ENCODE data around the gene RHOF.

RHOF gene

DNA sequence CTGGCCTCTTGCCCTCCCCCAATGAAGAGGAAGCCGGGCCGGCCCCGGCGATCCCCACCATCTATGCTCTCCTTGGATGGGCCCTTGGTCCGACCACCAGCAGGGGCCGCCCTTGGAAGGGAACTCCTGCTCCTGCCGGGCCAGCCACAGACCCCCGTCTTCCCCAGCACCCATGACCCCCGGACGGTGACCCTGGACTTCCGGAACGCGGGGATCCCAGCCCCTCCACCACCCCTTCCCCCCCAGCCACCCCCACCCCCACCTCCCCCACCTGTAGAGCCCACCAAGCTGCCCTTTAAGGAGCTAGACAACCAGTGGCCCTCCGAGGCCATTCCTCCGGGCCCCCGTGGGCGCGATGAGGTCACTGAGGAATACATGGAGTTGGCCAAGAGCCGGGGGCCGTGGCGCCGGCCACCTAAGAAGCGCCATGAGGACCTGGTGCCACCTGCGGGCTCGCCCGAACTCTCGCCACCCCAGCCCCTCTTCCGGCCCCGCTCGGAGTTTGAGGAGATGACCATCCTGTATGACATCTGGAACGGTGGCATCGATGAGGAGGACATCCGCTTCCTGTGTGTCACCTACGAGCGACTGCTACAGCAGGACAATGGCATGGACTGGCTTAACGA lies 29.7 kb upstream of the RHOF start:
- Histone ChIP-seq H3K4me3 (ENCODE audit: low read depth, low read length, poor library complexity, severe bottlenecking) (no peak overlapping the region), H3K9me2 (ENCODE audit: low read depth, low read length) (no peaks in the 10 kb centered on the region), H3K9me3 (ENCODE audit: low read length) (no peaks in the 10 kb centered on the region), H3K79me2 (ENCODE audit: insufficient read depth, low read length) (no peaks in the 10 kb centered on the region), H2AFZ (ENCODE audit: low read length) (no peak overlapping the region), H3K4me1 (ENCODE audit: insufficient read depth, low read length, severe bottlenecking) (no peaks in the 10 kb centered on the region), H3K36me3 (ENCODE audit: insufficient read depth, low read length) (peaks cover 71% of the 10 kb centered on the region), H3K9ac (ENCODE audit: low read length) (no peak overlapping the region), H3K4me2 (ENCODE audit: low read length) (no peak overlapping the region), H3F3A (ENCODE audit: insufficient read depth, low read length) (no peaks in the 10 kb centered on the region), H3K27me3 (ENCODE audit: insufficient read depth, low read length) (no peaks in the 10 kb centered on the region), H4K20me1 (ENCODE audit: insufficient read depth, low read length) (no peaks in the 10 kb centered on the region), H3K27ac (ENCODE audit: low read depth, low read length, poor library complexity, severe bottlenecking) (no peak overlapping the region)
- TF ChIP-seq EZH2 (IDR thresholded peaks at IDR 0.05; ENCODE audit: borderline replicate concordance, low read length), result no peak
- TF ChIP-seq, protein P1, sequence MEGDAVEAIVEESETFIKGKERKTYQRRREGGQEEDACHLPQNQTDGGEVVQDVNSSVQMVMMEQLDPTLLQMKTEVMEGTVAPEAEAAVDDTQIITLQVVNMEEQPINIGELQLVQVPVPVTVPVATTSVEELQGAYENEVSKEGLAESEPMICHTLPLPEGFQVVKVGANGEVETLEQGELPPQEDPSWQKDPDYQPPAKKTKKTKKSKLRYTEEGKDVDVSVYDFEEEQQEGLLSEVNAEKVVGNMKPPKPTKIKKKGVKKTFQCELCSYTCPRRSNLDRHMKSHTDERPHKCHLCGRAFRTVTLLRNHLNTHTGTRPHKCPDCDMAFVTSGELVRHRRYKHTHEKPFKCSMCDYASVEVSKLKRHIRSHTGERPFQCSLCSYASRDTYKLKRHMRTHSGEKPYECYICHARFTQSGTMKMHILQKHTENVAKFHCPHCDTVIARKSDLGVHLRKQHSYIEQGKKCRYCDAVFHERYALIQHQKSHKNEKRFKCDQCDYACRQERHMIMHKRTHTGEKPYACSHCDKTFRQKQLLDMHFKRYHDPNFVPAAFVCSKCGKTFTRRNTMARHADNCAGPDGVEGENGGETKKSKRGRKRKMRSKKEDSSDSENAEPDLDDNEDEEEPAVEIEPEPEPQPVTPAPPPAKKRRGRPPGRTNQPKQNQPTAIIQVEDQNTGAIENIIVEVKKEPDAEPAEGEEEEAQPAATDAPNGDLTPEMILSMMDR (IDR thresholded peaks at IDR 0.05; ENCODE audit: low read length), result no peak

DNA sequence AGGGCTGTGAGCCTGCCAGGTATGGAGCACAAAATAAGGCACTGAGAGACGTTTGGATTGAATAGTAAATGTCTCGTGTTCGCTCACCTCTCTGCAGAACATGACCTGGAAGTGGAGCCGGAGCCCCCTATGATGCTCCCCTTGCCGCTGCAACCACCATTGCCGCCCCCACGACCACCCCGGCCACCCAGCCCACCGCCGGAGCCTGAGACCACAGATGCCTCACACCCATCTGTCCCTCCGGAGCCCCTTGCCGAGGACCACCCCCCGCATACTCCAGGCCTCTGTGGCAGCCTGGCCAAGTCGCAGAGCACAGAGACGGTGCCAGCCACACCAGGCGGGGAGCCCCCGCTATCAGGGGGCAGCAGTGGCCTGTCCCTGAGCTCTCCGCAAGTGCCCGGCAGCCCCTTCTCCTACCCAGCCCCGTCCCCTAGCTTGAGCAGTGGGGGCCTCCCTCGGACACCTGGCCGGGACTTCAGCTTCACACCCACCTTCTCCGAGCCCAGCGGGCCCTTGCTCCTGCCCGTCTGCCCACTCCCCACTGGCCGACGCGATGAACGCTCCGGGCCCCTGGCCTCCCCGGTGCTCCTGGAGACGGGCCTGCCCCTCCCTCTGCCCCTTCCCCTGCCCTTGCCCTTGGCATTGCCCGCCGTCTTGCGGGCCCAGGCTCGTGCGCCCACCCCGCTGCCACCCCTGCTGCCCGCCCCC lies 29.1 kb upstream of the RHOF start:
- peaks cover 71% of the 10 kb centered on the region for H3K36me3 ChIP-seq (ENCODE audit: insufficient read depth, low read length)
- H3K4me3 ChIP-seq (ENCODE audit: low read depth, low read length, poor library complexity, severe bottlenecking), result no peak overlapping the region

DNA sequence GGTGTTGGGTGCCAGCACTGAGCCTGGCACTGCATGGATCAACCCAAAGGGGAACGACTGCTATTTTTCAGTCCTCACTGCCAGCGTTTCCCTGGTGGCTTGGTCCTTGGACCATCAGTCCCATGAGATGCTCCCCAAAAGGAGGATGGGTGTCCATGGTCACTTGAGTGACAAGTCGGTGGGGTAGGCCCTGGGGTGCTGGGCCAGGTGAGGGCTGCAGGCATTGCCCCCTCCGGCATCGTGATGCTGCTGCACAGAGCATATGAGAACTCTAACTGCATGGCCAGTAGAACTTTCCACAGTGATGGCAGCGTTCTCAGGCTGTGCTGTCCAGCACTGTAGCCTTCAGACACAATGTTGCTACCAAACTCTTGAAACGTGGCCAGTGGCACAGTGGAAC lies 26.6 kb upstream of the RHOF start:
- H3K27me3 ChIP-seq (ENCODE audit: insufficient read depth, low read length), result no peaks in the 10 kb centered on the region
- no peaks in the 10 kb centered on the region for H3K9me3 ChIP-seq (ENCODE audit: low read length)
- TF ChIP-seq, protein P1 (IDR thresholded peaks at IDR 0.05; ENCODE audit: low read length), result no peak
- no peak for TF ChIP-seq EZH2 (IDR thresholded peaks at IDR 0.05; ENCODE audit: borderline replicate concordance, low read length)
- H3K9me2 ChIP-seq (ENCODE audit: low read depth, low read length), result no peaks in the 10 kb centered on the region
- H3K4me1 ChIP-seq (ENCODE audit: insufficient read depth, low read length, severe bottlenecking), result no peaks in the 10 kb centered on the region
- no peak overlapping the region for H3K4me2 ChIP-seq (ENCODE audit: low read length)
- H3K36me3 ChIP-seq (ENCODE audit: insufficient read depth, low read length), result peaks cover 73% of the 10 kb centered on the region
- H3K4me3 ChIP-seq (ENCODE audit: low read depth, low read length, poor library complexity, severe bottlenecking), result no peak overlapping the region
- no peaks in the 10 kb centered on the region for H3F3A ChIP-seq (ENCODE audit: insufficient read depth, low read length)
- no peak overlapping the region for H2AFZ ChIP-seq (ENCODE audit: low read length)
- H4K20me1 ChIP-seq (ENCODE audit: insufficient read depth, low read length), result no peaks in the 10 kb centered on the region
- no peak overlapping the region for H3K27ac ChIP-seq (ENCODE audit: low read depth, low read length, poor library complexity, severe bottlenecking)
- no peaks in the 10 kb centered on the region for H3K79me2 ChIP-seq (ENCODE audit: insufficient read depth, low read length)
- no peak overlapping the region for H3K9ac ChIP-seq (ENCODE audit: low read length)

More for the DNA sequence above, 29.1 kb upstream of the RHOF start:
- TF ChIP-seq EZH2 (IDR thresholded peaks at IDR 0.05; ENCODE audit: borderline replicate concordance, low read length), result no peak
- TF ChIP-seq, protein P1 (IDR thresholded peaks at IDR 0.05; ENCODE audit: low read length), result no peak
- Histone ChIP-seq H3K4me1 (ENCODE audit: insufficient read depth, low read length, severe bottlenecking) (no peaks in the 10 kb centered on the region), H3K4me2 (ENCODE audit: low read length) (no peak overlapping the region), H3F3A (ENCODE audit: insufficient read depth, low read length) (no peaks in the 10 kb centered on the region), H3K9ac (ENCODE audit: low read length) (no peak overlapping the region), H4K20me1 (ENCODE audit: insufficient read depth, low read length) (no peaks in the 10 kb centered on the region), H3K79me2 (ENCODE audit: insufficient read depth, low read length) (no peaks in the 10 kb centered on the region), H3K27me3 (ENCODE audit: insufficient read depth, low read length) (no peaks in the 10 kb centered on the region), H3K9me2 (ENCODE audit: low read depth, low read length) (no peaks in the 10 kb centered on the region), H3K27ac (ENCODE audit: low read depth, low read length, poor library complexity, severe bottlenecking) (no peak overlapping the region), H3K9me3 (ENCODE audit: low read length) (no peaks in the 10 kb centered on the region), H2AFZ (ENCODE audit: low read length) (no peak overlapping the region)

Measured in OCI-LY1 (cell line).